SIG-M5 (cell line): ENCODE measurements around the gene TAF4.
"Not testable (repeated sequence)": the region's sequence is repeated elsewhere in the genome, so short reads cannot be mapped to it uniquely, and the experiment has no call there.

Experiments used
- DNase-seq: peaks from one replicate; lab custom pipeline; 2025; lab: John Stamatoyannopoulos, UW

Gene TAF4

DNA sequence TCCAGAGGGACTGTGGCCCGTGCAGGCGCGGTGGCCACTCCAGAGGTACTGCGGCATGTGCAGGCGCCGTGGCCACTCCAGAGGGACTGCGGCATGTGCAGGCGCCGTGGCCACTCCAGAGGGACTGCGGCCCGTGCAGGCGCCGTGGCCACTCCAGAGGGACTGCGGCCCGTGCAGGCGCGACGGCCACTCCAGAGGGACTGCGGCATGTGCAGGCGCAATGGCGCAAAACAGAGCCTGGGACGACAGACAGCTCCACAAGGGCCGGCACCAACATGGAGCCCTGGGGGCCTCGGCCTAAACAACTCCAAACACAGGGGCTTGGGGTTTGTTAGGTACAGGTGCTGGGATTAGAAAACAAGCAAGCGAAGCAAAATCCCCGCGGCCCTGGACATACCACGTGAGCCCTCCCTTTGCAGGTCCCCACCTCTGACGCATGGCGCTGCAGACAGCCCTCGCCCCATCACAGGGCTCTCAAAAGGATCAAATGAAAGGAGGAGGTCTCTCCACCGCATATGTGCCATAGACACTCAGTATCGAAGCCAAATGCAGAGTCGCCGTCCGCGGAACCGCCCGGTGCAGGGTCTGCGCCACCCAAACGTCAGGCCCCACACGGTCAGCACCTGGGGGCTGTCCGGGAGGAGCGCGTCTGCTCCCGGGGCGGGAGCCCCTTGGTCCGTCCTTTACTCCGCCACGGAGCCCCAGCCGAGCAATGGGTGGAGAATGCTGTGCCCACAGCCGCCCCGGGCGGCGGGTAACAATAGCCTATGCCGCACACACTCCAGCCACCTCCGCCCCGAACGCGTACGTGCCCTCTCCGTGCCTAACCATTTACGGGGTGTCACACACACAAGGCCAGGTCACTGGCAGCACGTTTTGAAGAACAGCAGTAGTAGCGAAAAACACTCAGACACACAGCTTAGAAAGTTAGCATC lies 85.7 kb downstream of the TAF4 start:
- DNase-seq = no peak

- DNase-seq = no peak
These were observed 86.6 kb downstream of the TAF4 start for GRCh38 chr20:61979090-61979489.

- no peak for DNase-seq
These were observed 87.2 kb downstream of the TAF4 start for GRCh38 chr20:61978491-61978890.

DNA sequence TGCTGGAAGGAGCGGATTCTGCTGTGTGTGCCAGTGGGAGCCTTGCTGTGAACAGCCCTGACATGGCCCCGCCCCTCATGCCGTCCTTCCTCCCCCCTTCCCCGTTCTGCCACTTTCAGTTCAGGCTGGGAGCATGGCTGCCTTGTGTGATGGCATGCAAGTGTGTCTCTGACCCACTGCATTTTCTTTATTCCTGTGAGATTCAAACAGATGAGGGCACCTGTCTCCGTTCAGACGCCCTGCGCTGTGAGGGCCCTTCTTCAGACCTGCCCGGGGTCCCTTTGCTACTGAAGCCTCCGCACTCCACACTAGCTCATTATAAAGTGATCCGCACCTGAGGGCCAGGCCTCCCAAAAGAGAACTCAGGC lies 88.3 kb downstream of the TAF4 start:
- no peak for DNase-seq

DNA sequence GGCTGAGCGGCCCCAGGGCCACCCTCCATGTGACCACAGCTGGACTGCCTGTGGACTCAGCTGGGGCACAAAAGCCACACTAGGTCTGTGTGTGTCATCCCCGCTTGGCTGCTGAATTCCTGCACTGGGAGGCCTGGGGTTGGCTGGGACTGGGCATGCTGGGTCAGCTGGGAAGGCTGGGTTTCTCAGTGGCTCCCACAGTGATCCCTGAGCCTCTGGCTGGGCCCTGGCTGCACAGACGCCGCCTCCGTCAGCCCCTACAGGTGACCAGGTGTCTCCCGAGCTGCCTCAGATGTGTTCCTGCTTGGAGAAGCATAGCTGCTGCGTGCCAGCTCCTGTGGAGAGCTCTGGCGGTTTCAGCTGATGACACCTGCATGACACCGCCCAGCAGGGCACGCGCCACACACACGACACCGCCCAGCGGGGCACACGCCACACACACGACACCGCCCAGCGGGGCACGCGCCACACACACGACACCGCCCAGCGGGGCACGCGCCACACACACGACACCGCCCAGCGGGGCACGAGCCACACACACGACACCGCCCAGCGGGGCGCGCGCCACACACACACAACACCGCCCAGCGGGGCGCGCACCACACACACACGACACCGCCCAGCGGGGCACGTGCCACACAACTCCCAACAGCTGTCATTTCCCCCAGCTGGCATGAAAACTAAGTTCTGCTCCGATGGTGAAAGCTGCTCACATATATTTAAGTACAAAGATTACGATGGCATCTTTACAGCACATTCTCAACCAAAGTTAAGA lies 88.8 kb downstream of the TAF4 start:
- DNase-seq = no peak

DNA sequence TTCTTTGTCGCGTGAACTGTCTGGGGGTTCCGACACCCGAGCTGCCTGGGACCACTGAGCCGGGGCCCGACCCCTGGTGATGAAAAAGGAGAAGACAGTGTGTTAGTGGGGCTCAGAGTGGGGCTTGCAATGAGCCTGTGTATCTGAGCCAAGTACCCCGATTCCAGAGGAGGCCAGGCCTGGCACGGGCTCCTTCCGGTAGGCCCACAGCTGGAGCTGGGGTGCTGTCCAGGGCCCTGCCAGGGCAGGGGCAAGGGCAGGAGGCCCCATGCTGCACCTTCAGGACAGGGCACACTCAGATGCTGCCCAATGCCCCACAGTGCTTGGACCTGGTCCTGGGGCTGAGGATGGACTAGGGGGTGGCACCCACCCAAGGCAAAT lies 89.4 kb downstream of the TAF4 start:
- DNase-seq = no peak

GRCh38 chr20:61975407-61976129 lies 90.1 kb downstream of the TAF4 start:
- DNase-seq = no peak

DNA sequence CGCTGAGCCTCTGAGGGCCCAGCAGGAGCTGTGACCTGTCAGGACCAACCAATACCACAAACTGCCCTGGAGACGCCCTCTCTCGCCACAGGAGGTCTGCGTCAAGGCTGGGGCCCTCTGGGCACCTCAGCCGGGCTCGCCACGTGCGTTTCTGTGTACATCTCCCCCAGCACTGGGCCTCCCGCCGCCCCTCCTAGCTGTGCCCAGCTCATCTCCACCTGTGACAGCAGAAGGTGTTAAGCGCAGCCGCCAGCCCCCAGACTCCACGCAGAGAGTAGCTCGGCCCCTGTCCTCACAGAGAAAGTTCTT lies 91.4 kb downstream of the TAF4 start:
- no peak for DNase-seq

DNA sequence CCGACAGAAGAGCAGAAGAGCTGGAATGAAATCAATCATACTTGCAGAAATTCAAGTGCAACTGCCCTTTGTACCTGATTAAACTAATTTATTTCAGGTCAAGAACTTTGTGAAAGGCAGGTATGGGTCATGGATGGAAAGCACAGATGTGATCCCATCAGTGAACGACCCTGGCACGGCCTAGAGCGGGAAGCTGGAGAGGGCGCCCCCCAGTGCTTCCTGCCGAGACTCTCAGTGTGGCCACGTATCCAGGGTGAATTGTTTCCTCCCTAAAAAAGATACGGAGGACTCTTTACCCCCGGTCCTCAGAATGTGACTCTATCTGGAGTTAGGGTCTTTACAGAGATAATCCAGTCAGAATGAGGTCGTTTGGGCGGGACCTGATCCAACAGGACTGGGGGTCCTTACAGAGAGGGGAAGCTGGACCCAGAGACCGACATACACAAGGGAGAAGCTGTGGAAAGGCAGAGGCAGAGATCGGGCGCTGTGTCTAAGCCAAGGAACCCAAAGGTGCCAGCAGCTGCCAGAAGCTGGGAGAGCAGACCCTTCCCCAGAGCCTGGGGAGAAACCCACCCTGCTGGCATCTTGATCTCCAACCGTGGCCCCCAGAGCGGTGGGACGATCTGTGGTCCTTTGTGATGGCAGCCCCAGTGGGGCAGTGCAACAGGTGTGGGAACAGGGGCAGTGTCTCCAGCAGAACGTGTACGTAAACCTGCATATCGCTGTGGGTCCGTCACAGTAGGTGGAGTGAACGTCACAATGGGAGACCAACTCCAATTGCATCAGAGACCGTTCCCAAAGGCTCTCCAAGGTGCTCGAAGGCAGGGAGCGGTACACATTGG lies 91.9 kb downstream of the TAF4 start:
- no peak for DNase-seq

DNA sequence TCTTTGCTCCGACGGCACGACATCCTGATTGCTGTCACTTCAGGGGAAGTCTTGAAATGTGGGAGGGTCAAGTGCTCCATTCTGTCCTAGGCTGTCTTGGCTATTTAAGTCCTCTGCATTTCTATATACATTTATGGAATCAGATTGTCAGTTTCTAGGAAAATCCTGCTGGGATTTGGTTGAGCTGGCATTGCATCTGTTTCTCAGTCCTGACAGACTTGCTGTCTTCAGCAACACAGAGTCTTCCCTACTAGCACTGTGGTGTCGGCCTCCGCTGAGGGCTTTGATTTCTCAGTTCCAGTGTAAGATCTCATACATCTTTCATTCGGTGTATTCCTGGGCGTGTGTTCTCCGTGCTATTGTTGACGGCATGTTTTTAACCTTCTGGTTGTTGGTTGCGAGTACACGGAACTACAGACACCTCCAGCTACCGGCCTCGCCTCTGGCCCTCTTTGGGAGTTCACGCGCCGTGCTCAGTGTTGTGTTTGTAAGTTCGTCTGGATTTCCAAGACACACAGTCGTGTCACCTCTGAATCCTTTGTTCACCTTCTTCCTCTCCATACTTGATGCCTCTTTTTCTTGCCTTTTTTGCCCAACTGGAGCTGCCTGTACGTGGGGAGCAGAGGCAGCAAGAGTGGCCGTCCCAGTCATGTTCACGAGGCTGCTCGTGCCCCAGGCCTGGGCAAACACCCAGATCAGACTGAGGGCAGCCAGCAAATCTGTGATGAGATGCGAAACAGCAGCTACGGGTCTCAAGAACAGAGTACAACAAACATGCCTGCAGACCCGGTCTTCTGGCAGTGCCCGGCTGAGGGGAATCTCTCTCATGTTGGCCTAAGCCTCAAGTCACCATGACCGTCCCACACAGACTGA lies 92.8 kb downstream of the TAF4 start:
- DNase-seq = no peak

DNA sequence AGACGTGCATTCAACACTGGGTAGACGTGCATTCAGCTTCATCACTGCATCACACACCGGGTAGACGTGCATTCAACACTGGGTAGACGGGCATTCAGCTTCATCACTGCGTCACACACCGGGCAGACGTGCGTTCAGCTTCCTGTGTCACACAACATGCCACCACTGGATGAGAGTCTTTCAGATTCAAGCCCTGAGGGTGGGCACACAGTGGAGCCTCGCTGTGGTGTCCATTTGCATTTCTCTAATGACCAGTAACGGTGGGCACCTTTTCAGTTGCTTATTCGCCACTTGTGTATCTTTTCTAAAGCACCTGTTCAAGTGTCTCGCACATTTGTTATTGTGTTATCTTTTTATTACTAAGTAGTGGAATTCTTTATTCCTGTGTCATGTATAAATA lies 94.1 kb downstream of the TAF4 start:
- DNase-seq = not testable (repeated sequence)

DNA sequence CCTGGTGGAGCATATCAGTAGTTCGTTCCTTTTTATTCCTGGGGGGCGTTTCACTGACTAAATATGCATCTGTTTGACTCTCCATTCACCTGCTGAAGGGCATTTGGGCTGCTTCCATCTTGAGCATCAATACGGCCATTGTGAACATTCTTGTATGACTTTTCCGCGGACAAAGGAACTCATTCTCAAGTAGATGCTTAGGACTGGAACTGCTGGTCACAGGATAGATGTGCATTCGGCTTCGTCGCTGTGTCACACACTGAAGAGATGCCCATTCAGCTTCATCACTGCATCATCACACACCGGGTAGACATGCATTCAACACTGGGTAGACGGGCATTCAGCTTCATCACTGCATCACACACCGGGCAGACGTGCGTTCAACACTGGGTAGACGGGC lies 95.3 kb downstream of the TAF4 start:
- no peak for DNase-seq

- no peak for DNase-seq
These were observed 95.9 kb downstream of the TAF4 start for GRCh38 chr20:61969806-61970205.

GRCh38 chr20:61968932-61969331 lies 96.7 kb downstream of the TAF4 start:
- no peak for DNase-seq

- DNase-seq = no peak
These were observed 97.5 kb downstream of the TAF4 start for GRCh38 chr20:61968036-61968810.

DNA sequence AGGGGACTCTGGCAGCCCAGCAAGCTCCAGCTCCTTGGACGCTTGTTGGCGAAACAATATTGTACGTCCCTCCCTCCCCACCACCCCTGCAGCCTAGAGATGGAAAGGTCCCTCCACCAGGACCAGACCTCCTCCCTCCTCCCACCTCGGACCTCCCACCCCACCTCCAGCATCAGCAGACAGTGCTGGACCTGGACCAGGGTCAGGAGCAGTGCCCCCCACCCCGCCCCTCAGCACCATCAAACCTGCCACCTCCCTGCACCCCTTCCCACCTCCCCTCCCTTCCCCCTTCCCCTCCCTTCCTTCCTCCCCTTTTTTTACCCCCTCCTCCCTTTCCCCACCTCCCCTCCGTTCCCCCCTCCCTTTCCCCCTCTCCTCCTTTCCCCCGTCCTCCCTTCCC lies 98.4 kb downstream of the TAF4 start:
- DNase-seq = no peak

DNA sequence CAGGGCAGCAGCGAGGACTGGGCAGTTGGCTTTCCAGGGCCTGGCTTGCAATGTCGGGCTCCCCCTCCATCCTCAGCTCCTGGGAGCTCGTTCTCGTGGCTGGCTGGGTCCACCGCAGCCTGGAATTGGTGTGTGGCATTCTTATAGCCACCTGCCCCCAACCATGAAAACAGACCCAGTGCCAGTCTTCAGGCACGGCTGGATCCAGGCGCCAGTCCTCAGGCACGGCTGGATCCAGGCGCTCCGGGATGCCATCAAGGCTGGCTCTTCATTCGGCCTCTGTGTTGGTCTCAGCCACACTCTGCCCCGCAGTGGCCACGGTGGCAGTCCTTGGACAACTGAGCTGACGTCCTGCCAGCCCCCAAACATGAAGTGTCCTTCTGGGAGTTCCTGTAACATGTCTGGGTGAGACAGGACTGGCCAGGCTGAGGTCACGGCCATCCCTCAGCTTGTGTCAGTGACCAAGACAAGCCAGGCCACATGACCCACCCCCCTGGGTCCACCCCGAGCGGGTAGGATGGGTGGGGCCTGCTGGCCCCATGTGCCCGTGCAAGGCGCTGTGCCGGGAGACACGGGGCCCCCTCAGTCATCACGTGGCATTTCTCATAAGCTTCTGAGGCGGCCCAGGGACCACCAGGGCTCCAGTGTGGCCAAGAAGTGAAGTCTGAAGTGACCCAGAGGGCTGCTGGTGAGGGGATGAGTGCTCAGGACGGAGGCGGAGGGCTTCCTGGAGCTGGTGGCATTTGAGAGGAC lies 99.0 kb downstream of the TAF4 start:
- DNase-seq = no peak

DNA sequence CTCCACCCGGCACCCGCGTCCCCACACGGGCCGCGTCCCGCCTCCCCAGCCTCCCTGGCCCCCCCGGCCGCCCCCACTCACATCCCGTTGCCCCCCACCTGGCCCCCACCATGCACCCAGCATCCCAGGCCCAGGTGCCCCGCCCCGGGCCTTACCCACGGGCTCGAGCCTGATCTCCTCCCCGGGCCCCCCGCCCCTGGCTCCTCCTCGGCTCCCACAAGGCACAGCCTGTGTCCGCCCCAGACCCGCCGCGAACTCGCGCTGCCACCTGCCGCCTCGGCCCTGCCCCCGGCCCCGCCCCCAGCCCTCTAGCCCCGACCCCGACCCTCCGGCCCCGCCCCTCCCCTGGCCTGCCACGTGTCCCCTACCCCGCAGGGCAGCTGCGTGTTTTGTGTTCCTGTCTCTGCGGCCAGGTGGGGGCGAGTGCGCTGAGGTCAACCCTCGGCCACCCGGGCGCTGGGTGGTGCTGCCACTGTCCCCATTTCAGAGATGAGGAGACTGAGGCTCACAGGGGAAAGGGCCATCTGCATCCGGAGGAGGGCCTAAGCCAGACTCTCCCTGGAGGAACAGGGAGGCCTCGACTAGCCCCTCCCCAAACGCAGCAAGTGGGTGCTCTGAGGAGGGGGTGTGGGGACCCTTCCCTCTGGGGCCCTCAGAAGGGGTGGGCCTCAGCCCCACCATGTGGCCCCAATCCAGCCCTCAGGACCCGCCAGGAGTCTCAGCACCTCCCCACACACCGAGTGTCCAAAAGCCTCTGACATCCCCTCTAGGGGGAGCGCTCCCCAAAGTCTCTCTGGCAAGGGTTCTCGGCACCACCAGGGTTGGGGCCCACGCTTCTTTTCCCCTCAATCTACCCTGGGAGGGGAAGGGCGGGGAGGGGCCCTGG lies 99.8 kb downstream of the TAF4 start:
- no peak for DNase-seq
